HG03469 (cell line): ENCODE measurements around the gene SH3GL3.

Experiments
- ATAC-seq: cut with Tn5 transposase; IDR thresholded peaks from one replicate; pipeline ENCODE4 v1.9.1; 2021; ENCODE audit warnings: mild to moderate bottlenecking, moderate library complexity, moderate number of reproducible peaks; ENCODE audit not compliant: unreplicated experiment

The SH3GL3 gene

DNA sequence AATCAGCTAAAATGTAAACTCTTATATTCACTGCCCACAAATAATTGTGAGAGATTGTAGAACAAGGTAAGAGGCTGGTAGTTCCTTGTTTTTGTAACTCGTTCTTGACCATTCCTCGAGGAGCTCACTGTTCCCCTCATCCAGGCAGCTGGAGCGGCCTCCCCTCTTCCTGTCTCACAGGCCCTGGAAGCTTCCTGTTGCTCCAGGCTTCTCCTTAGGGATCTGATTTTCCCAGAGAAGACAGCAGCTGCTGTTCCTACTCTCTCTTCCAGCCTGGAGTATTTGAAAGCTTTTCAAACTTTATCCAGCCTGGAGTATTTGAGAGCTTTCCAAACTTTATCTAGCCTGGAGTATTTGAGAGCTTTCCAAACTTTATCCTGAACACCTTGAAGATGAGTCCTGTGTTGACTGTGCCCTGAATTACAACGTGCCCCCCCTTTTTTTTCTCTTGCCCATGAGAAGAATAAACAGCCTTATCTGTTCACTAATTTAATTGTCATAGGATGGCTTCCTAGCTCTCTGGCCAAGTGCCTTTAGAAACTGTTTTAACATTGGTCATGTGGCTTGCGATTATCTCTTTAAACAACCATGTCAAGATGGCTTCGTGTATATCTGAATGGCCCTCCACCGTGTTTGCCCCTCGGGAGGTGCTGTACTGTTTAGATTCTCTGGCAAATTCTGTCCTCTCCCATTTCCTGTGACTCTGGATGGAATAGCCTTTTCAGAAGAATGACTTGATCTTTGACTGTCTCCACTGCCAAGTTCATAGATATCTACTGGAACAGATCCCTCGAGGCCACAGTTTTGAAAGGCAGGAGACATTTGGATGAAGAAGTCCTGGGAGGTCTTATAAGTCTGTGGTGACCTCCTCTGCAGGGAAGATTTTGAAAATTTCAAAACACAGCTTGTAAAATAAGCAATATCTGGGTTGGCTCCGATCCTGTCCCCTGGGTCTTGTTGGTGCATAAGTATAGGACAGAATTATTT is 211.6 kb downstream of the SH3GL3 start:
- ATAC-seq: no peak

DNA sequence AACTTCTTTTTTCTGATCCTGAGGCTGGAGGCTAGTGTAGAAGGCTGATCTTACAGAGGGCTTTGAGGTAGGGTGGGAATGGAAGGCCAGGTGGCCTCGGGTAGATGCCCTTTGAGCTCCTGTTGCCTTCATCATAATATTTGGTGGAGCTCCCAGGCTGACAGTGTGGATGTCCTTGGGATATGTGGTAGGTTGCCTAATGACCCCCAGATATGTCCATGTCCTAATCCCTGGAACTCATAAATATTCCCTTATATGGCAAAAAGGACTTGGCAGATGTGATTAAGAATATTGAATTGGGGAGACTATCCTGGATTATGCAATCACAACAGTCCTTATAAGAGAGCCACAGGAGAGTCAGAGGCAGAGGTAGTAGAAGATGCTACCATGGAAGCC is 212.3 kb downstream of the SH3GL3 start:
- no peak for ATAC-seq

DNA sequence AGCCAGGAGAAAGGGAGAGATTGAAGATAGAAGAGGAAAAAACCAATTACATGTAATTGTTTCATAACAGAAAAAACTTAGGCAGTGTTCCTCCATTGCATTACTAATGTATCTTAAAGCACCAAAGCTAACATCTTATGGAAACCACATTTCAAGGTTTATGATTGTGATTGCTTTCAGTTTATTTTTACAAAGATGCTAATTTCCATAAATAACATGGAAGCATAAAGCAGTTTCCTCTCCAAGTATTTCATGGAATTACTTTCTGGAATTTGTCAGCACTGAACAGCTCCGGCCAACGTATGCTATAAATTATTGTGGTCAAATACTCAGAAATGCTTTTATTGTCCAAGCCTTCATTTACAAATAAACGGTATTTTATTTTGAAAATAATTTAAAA is 218.3 kb downstream of the SH3GL3 start:
- ATAC-seq: no peak
